H1 (cell line): ENCODE data around the gene REPIN1. TPM values are rescaled to one million over a fixed set of nuclear protein-coding genes. Genes with fewer than 3 reads are reported as not detected.

Experiments
- CTCF ChIA-PET: fragments of 300-600 bp; sonication (Branson Sonifier 250); formaldehyde crosslinking; loops from one replicate; lab custom pipeline; 2021; ENCODE audit not compliant: partially characterized antibody; lab: Charles Lee
- POLR2A ChIA-PET: fragments of 300-600 bp; sonication (Branson Sonifier 250); formaldehyde crosslinking; loops from one replicate; lab custom pipeline; 2021; ENCODE audit warnings: inconsistent platforms; ENCODE audit not compliant: partially characterized antibody; lab: Charles Lee
- DNase-seq, 2 experiments: peaks; one replicate each; pipeline versions ENCODE4 v3.0.0 to v3.0.0-alpha.2; 2010 to 2022; ENCODE audit warnings: low spot score in 2 of 2, low read depth in 1 of 2, mixed read lengths in 1 of 2
- FAIRE-seq: peaks from 2 replicates; lab custom pipeline; 2011; peaks lifted over from hg19 to GRCh38; lab: Jason Lieb, UNC
- H2AFZ ChIP-seq: 2 replicates; pipeline ENCODE4 v1.8.1; 2012; ENCODE audit warnings: low read length, inconsistent platforms
- H2AK5ac ChIP-seq: 2 replicates; pipeline ENCODE4 v1.6.1; 2013; ENCODE audit warnings: low read depth, low read length
- H2BK120ac ChIP-seq: replicated peaks from 2 replicates; pipeline ENCODE3; 2013; ENCODE audit warnings: low read depth, low read length, inconsistent platforms
- H2BK12ac ChIP-seq: 2 replicates; pipeline ENCODE4 v1.6.1; 2013; ENCODE audit warnings: low read depth, low read length
- H2BK15ac ChIP-seq: 2 replicates; pipeline ENCODE4 v1.6.1; 2013; ENCODE audit warnings: low read length
- H2BK20ac ChIP-seq: 2 replicates; pipeline ENCODE4 v1.6.1; 2013; ENCODE audit warnings: low read length
- H2BK5ac ChIP-seq: 2 replicates; pipeline ENCODE4 v1.6.1; 2013; ENCODE audit warnings: low read depth, low read length
- H3K14ac ChIP-seq: 2 replicates; pipeline ENCODE4 v1.6.1; 2013; ENCODE audit warnings: inconsistent platforms; ENCODE audit not compliant: insufficient read length
- H3K18ac ChIP-seq: 2 replicates; pipeline ENCODE4 v1.6.1; 2013; ENCODE audit warnings: low read length; ENCODE audit errors: extremely low read depth
- H3K23ac ChIP-seq: 2 replicates; pipeline ENCODE4 v1.6.1; 2013; ENCODE audit warnings: inconsistent platforms; ENCODE audit not compliant: insufficient read length
- H3K23me2 ChIP-seq: 2 replicates; pipeline ENCODE4 v1.6.1; 2013; ENCODE audit warnings: low read depth, low read length
- H3K27ac ChIP-seq: 2 replicates; pipeline ENCODE4 v1.6.1; 2011; ENCODE audit warnings: low read depth, low read length, inconsistent platforms
- H3K27me3 ChIP-seq, 4 experiments: replicated peaks in 1 of 4; 1 replicate in 1 of 4; 2 replicates in 3 of 4; pipeline versions ENCODE4 v1.6.1 to v1.8.1; 2011 to 2013; ENCODE audit warnings: low read length in 3 of 4, mild to moderate bottlenecking in 3 of 4, inconsistent platforms in 2 of 4, mixed read lengths in 2 of 4, moderate library complexity in 1 of 4; ENCODE audit not compliant: control insufficient read depth in 3 of 4, insufficient read depth in 3 of 4; ENCODE audit errors: extremely low read depth in 1 of 4
- H3K36me3 ChIP-seq, 4 experiments: 2 replicates each; pipeline versions ENCODE4 v1.6.1 to v1.8.1; 2011 to 2013; ENCODE audit warnings: mild to moderate bottlenecking in 4 of 4, low read length in 3 of 4, moderate library complexity in 2 of 4, control low read depth in 1 of 4, inconsistent platforms in 1 of 4; ENCODE audit not compliant: insufficient read depth in 4 of 4, control insufficient read depth in 2 of 4
- H3K4ac ChIP-seq: replicated peaks from 2 replicates; pipeline ENCODE3; 2013; ENCODE audit warnings: low read length, low read depth, mixed read lengths, inconsistent platforms; ENCODE audit not compliant: insufficient read length
- H3K4me1 ChIP-seq, 4 experiments: replicated peaks in 1 of 4; 1 replicate in 1 of 4; 2 replicates in 3 of 4; pipeline versions ENCODE4 v1.6.1 to v1.8.1; 2011 to 2013; ENCODE audit warnings: low read length in 3 of 4, inconsistent platforms in 2 of 4, mixed read lengths in 1 of 4; ENCODE audit not compliant: insufficient read depth in 4 of 4, control insufficient read depth in 3 of 4
- H3K4me2 ChIP-seq, 2 experiments: 2 replicates each; pipeline versions ENCODE4 v1.6.1 to v1.8.1; 2011 to 2013; ENCODE audit warnings: low read depth in 2 of 2, low read length in 2 of 2, control low read depth in 1 of 2, inconsistent platforms in 1 of 2, mild to moderate bottlenecking in 1 of 2; ENCODE audit not compliant: insufficient read depth in 1 of 2
- H3K4me3 ChIP-seq, 4 experiments: fragments of 200-600, 300-600 bp in 1 of 4; sonication (generic), shearing (Covaris generic), sonication (Bioruptor Twin) in 1 of 4; 2 replicates each; pipeline versions ENCODE4 v1.5.1 to v1.8.1; 2011 to 2016; ENCODE audit warnings: low read length in 4 of 4, low read depth in 3 of 4, control low read depth in 2 of 4, inconsistent platforms in 2 of 4, mild to moderate bottlenecking in 2 of 4, mixed read lengths in 1 of 4, moderate library complexity in 1 of 4; ENCODE audit not compliant: insufficient read depth in 2 of 4; ENCODE audit errors: extremely low read depth in 1 of 4
- H3K56ac ChIP-seq: replicated peaks from 2 replicates; pipeline ENCODE3; 2013; ENCODE audit warnings: low read depth, mild to moderate bottlenecking, mixed read lengths, low read length, inconsistent platforms; ENCODE audit not compliant: insufficient read length
- H3K79me1 ChIP-seq: 2 replicates; pipeline ENCODE4 v1.6.1; 2013; ENCODE audit warnings: low read depth, low read length, control low read depth
- H3K79me2 ChIP-seq, 2 experiments: 2 replicates each; pipeline versions ENCODE4 v1.6.1 to v1.8.1; 2012 to 2013; ENCODE audit warnings: low read length in 2 of 2, mild to moderate bottlenecking in 2 of 2, inconsistent platforms in 1 of 2; ENCODE audit not compliant: insufficient read depth in 2 of 2, control insufficient read depth in 1 of 2
- H3K9ac ChIP-seq, 4 experiments: replicated peaks in 1 of 4; 1 replicate in 1 of 4; 2 replicates in 3 of 4; pipeline versions ENCODE4 v1.6.1 to v1.8.1; 2011 to 2013; ENCODE audit warnings: low read depth in 3 of 4, low read length in 3 of 4, control low read depth in 2 of 4, mild to moderate bottlenecking in 2 of 4, moderate library complexity in 2 of 4, inconsistent platforms in 1 of 4; ENCODE audit errors: extremely low read depth in 1 of 4
- H3K9me3 ChIP-seq, 2 experiments: 2 replicates each; pipeline versions ENCODE4 v1.6.1 to v1.8.1; 2012 to 2013; ENCODE audit warnings: mild to moderate bottlenecking in 2 of 2, moderate library complexity in 2 of 2, control low read depth in 1 of 2, inconsistent platforms in 1 of 2, low read depth in 1 of 2, low read length in 1 of 2, mixed read lengths in 1 of 2; ENCODE audit not compliant: insufficient read depth in 2 of 2
- H4K20me1 ChIP-seq, 2 experiments: replicated peaks in 1 of 2; 2 replicates each; pipeline versions ENCODE3 to v1.8.1; 2011 to 2013; ENCODE audit warnings: inconsistent platforms in 2 of 2, low read length in 2 of 2, mild to moderate bottlenecking in 1 of 2; ENCODE audit not compliant: insufficient read depth in 2 of 2, control insufficient read depth in 1 of 2
- H4K5ac ChIP-seq: 2 replicates; pipeline ENCODE4 v1.6.1; 2013; ENCODE audit warnings: low read length, low read depth, mixed read lengths, inconsistent platforms; ENCODE audit not compliant: insufficient read length
- H4K8ac ChIP-seq: 2 replicates; pipeline ENCODE4 v1.8.0; 2013; ENCODE audit warnings: mild to moderate bottlenecking, moderate library complexity, low read length, inconsistent platforms; ENCODE audit not compliant: insufficient read depth; ENCODE audit errors: extremely low read depth
- H4K91ac ChIP-seq: replicated peaks from 2 replicates; pipeline ENCODE3; 2013; ENCODE audit warnings: low read length, mixed read lengths, inconsistent platforms; ENCODE audit not compliant: insufficient read length
- EP300 ChIP-seq, 2 experiments: IDR thresholded peaks; 1 replicate in 1 of 2; 2 replicates in 1 of 2; pipeline ENCODE4 v1.6.1; 2011 to 2012; ENCODE audit warnings: low read depth in 2 of 2, low read length in 2 of 2, mild to moderate bottlenecking in 2 of 2, borderline replicate concordance in 1 of 2, inconsistent platforms in 1 of 2, moderate library complexity in 1 of 2
- EZH2 ChIP-seq: fragments of 200-600 bp; sonication (generic); IDR thresholded peaks from 2 replicates; pipeline ENCODE4 v1.7.1; 2012; ENCODE audit warnings: low read depth, mild to moderate bottlenecking, moderate library complexity, low read length, inconsistent platforms; ENCODE audit not compliant: severe bottlenecking
- HDAC2 ChIP-seq, 2 experiments: fragments of 300-600 bp in 1 of 2; sonication (generic) in 1 of 2; IDR thresholded peaks; 2 replicates each; pipeline ENCODE4 v1.6.1; 2011 to 2012; ENCODE audit warnings: low read depth in 2 of 2, low read length in 2 of 2, mild to moderate bottlenecking in 2 of 2, moderate library complexity in 2 of 2, borderline replicate concordance in 1 of 2, inconsistent platforms in 1 of 2
- MAX ChIP-seq: IDR thresholded peaks from 2 replicates; pipeline ENCODE4 v1.6.1; 2012; ENCODE audit warnings: inconsistent platforms
- RFX5 ChIP-seq: IDR thresholded peaks from 2 replicates; pipeline ENCODE4 v1.6.1; 2011; ENCODE audit warnings: low read depth, low read length, improper control_type of control experiment, borderline replicate concordance
- SP4 ChIP-seq: IDR thresholded peaks from 2 replicates; pipeline ENCODE4 v1.6.1; 2012; ENCODE audit warnings: low read length, inconsistent platforms
- SUZ12 ChIP-seq: fragments of 200-600 bp; sonication (generic); IDR thresholded peaks from 2 replicates; pipeline ENCODE4 v1.6.1; 2012; ENCODE audit warnings: mild to moderate bottlenecking, inconsistent platforms, low read length, moderate library complexity, mixed read lengths
- TAF7 ChIP-seq: optimal IDR thresholded peaks from 2 replicates; pipeline ENCODE3; 2011; ENCODE audit warnings: low read depth, mild to moderate bottlenecking, inconsistent platforms, low read length, moderate library complexity, borderline replicate concordance
- USF2 ChIP-seq: IDR thresholded peaks from 2 replicates; pipeline ENCODE4 v1.6.1; 2011; ENCODE audit warnings: low read length, improper control_type of control experiment
- YY1 ChIP-seq: IDR thresholded peaks from 2 replicates; pipeline ENCODE4 v1.6.1; 2011; ENCODE audit warnings: low read depth, mild to moderate bottlenecking, low read length
- WGBS, 2 experiments: shearing (Covaris generic) in 1 of 2; methylation state at CpG; one replicate each; pipeline versions ENCODE4 v1.1.6 to v1.1.7; 2013 to 2015; ENCODE audit warnings: low lambda C conversion rate in 2 of 2, mixed read lengths in 2 of 2, inconsistent platforms in 1 of 2, low coverage in 1 of 2, missing lambda C conversion rate in 1 of 2; ENCODE audit not compliant: insufficient replicate concordance in 2 of 2, insufficient coverage in 1 of 2, insufficient read length in 1 of 2; ENCODE audit errors: extremely low coverage in 1 of 2, missing lambda C conversion rate in 1 of 2; 5-methylcytosine and 5-hydroxymethylcytosine counted together
- polyA plus RNA-seq, 7 experiments: library from polyadenylated mRNA; depleted of rRNA in 3 of 7; stranded (reverse) in 5 of 7; unstranded in 2 of 7; fragments of >200 nt in 5 of 7; fragments of 200-250 nt in 2 of 7; gene quantifications; 1 replicate in 5 of 7; 2 replicates in 1 of 7; 4 replicates in 1 of 7; pipeline versions ENCODE4 v1.2.1 to v1.2.3, GENCODE V29; 2011 to 2013; ENCODE audit warnings: missing spikeins in 2 of 7, mixed read lengths in 2 of 7
- total RNA-seq: library from RNA; stranded (reverse); fragmentation: NEBNext Ultra II Directional; extraction: Animal tissue kit (Norgen Biotek cat#: 25700); gene quantifications from 2 replicates; pipeline ENCODE4 v1.2.1, GENCODE V29; 2021

Gene REPIN1
- total and polyA plus RNA-seq, 2 of the 8 experiments (the other 6 are each of a cell fraction or from before 2014, with no cell fraction given) = 98.6 to 125 TPM

DNA sequence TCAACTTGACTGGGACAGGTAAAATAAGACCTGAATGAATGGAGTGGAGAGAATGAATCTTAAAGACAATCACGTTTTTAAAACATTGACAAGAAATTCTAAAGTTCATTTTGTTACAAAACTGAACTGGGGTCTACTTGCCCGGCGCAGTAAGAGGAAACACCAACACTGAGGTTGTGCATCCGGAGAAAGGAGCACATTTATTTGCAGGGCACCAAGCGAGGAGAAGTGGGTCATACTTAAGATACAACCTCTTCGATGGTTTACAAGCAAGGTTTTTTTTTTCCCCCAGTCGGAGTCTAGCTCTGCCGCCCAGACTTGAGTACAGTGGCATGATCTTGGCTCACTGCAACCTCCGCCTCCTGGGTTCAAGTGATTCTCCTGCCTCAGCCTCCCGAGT lies 3.4 kb upstream of the REPIN1 start:
- H2BK15ac ChIP-seq = no peak overlapping the region
- H3K23me2 ChIP-seq = peaks cover 11% of the 10 kb centered on the region; the same call in 1 of the 2 replicates
- ChIA-PET POLR2A (interaction anchor here (1.0 to 7.6 kb wide), 11 partner anchors 11 to 47 kb away, joined by 3 to 116 read pairs (median 5); partner anchors contain the start of gene RARRES2), CTCF (interaction anchor here (1.1 to 1.9 kb wide), 4 partner anchors 13 to 41 kb away, joined by 3 to 7 read pairs (median 4); no protein-coding TSS in a partner anchor)
- no peaks in the 10 kb centered on the region for H4K20me1 ChIP-seq
- no peak overlapping the region for H2AFZ ChIP-seq
- no peak overlapping the region for H3K23ac ChIP-seq
- H3K56ac ChIP-seq = no peak overlapping the region
- no peak overlapping the region for H2AK5ac ChIP-seq
- H3K27me3 ChIP-seq = no peaks in the 10 kb centered on the region
- H3K79me1 ChIP-seq = peaks cover under 1% of the 10 kb centered on the region; the same call in 1 of the 2 replicates
- H3K4me2 ChIP-seq = no peak overlapping the region
- DNase-seq = no peak
- H3K27ac ChIP-seq = no peak overlapping the region
- H4K5ac ChIP-seq = no peak overlapping the region
- no peak overlapping the region; the same call in 1 of the 2 replicates for H2BK5ac ChIP-seq
- 90% methylated on average over 10 of the region's 10 CpGs; no CpG with 5 or more reads in 1 of the 2 experiments for WGBS, 2 experiments
- no peak overlapping the region for H3K4me3 ChIP-seq
- H3K9ac ChIP-seq = no peak overlapping the region
- H4K91ac ChIP-seq = peak overlapping the region; percentile 52
- H3K14ac ChIP-seq = no peak overlapping the region
- no peak overlapping the region for H3K4ac ChIP-seq
- no peak overlapping the region for H2BK120ac ChIP-seq
- no peak for FAIRE-seq
- peaks cover 0 to 6% (median 0%) of the 10 kb centered on the region in 4 experiments; a peak in 1 of 8 replicates for H3K36me3 ChIP-seq
- no peak overlapping the region for H2BK20ac ChIP-seq
- no peak overlapping the region for H2BK12ac ChIP-seq
- no peak overlapping the region for H3K18ac ChIP-seq
- H4K8ac ChIP-seq = no peak overlapping the region; the same call in 1 of the 2 replicates
- H3K9me3 ChIP-seq = no peaks in the 10 kb centered on the region
- peaks cover 16 to 30% (median 21%) of the 10 kb centered on the region in 4 experiments for H3K4me1 ChIP-seq
- H3K79me2 ChIP-seq = peaks cover 1 to 14% of the 10 kb centered on the region in 2 experiments; a peak in 3 of 4 replicates
- TF ChIP-seq MAX (no peak), SUZ12 (no peak), RFX5 (no peak), EP300 (IDR thresholded peaks at IDR 0.05; ENCODE audit: borderline replicate concordance in 1 of 2, low read depth in 2 of 2, low read length in 2 of 2) (no peak), USF2 (no peak), SP4 (no peak), HDAC2 (IDR thresholded peaks at IDR 0.05; ENCODE audit: borderline replicate concordance in 1 of 2, low read depth in 2 of 2, low read length in 2 of 2) (no peak), EZH2 (no peak), TAF7 (no peak), YY1 (no peak)
